A673 (cell line): Measurements from ENCODE around the gene BCR.

Experiments used
- CTCF ChIP-seq: fragments of 300-800, 200-600 bp; sonication (generic); conservative IDR thresholded peaks from 2 replicates; pipeline ENCODE4 v1.5.1; 2017; ENCODE audit warnings: low read depth, mild to moderate bottlenecking, antibody characterized with exemption, low read length, moderate library complexity, mixed read lengths
- EZH2 ChIP-seq: fragments of 200-600 bp; sonication (generic); IDR thresholded peaks from 2 replicates; pipeline ENCODE4 v1.6.1; 2017; ENCODE audit warnings: borderline replicate concordance, low read depth, mild to moderate bottlenecking, mixed read lengths, antibody characterized with exemption, low read length; ENCODE audit not compliant: poor library complexity, severe bottlenecking

GRCh38 chr22:23361676-23362075 lies 181.4 kb downstream of the BCR start:
- no peak for TF ChIP-seq CTCF
- no peak for TF ChIP-seq EZH2
